Trophoblast cell (in vitro differentiated cells and primary cell): Measurements from ENCODE around the gene TMEM53.
A peak's percentile ranks its signal among the peaks of the same experiment; 100 is the strongest.

Experiments
- DNase-seq, 2 donors: peaks; one replicate each; pipeline ENCODE4 v3.0.0-alpha.2; 2016
- H2AFZ ChIP-seq: 2 replicates; pipeline ENCODE4 v1.6.1; 2013; ENCODE audit warnings: low read length, moderate library complexity, mild to moderate bottlenecking; ENCODE audit not compliant: insufficient read depth, poor library complexity
- H2AK5ac ChIP-seq: 2 replicates; pipeline ENCODE4 v1.6.1; 2013; ENCODE audit warnings: mild to moderate bottlenecking, low read length
- H2BK120ac ChIP-seq: 2 replicates; pipeline ENCODE4 v1.6.1; 2013; ENCODE audit warnings: low read length, mild to moderate bottlenecking, moderate library complexity; ENCODE audit not compliant: insufficient read depth, poor library complexity
- H2BK12ac ChIP-seq: 2 replicates; pipeline ENCODE4 v1.6.1; 2013; ENCODE audit warnings: mild to moderate bottlenecking, low read length, moderate library complexity
- H2BK5ac ChIP-seq: 2 replicates; pipeline ENCODE4 v1.6.1; 2013; ENCODE audit warnings: low read length, low read depth, moderate library complexity, mild to moderate bottlenecking; ENCODE audit not compliant: poor library complexity
- H3K14ac ChIP-seq: 2 replicates; pipeline ENCODE4 v1.6.1; 2013; ENCODE audit warnings: mild to moderate bottlenecking, low read length
- H3K18ac ChIP-seq: 2 replicates; pipeline ENCODE4 v1.6.1; 2013; ENCODE audit warnings: mild to moderate bottlenecking, low read length
- H3K23ac ChIP-seq: 2 replicates; pipeline ENCODE4 v1.6.1; 2013; ENCODE audit warnings: low read length
- H3K27ac ChIP-seq: 2 replicates; pipeline ENCODE4 v1.5.1; 2013; ENCODE audit warnings: low read depth, mild to moderate bottlenecking, inconsistent platforms, low read length, moderate library complexity
- H3K27me3 ChIP-seq: 2 replicates; pipeline ENCODE4 v1.6.1; 2013; ENCODE audit warnings: inconsistent platforms, mild to moderate bottlenecking, low read length, moderate library complexity; ENCODE audit not compliant: insufficient read depth
- H3K36me3 ChIP-seq, 2 experiments: 1 replicate in 1 of 2; 2 replicates in 1 of 2; pipeline ENCODE4 v1.6.1; 2013; ENCODE audit warnings: low read length in 2 of 2, mild to moderate bottlenecking in 2 of 2, moderate library complexity in 1 of 2; ENCODE audit not compliant: insufficient read depth in 2 of 2, control insufficient read depth in 1 of 2
- H3K4ac ChIP-seq: 2 replicates; pipeline ENCODE4 v1.6.1; 2013; ENCODE audit warnings: low read depth, mild to moderate bottlenecking, low read length, moderate library complexity
- H3K4me1 ChIP-seq, 2 experiments: 1 replicate in 1 of 2; 2 replicates in 1 of 2; pipeline ENCODE4 v1.6.1; 2013; ENCODE audit warnings: low read length in 2 of 2, mild to moderate bottlenecking in 2 of 2, moderate library complexity in 1 of 2; ENCODE audit not compliant: insufficient read depth in 2 of 2, control insufficient read depth in 1 of 2
- H3K4me2 ChIP-seq: 2 replicates; pipeline ENCODE4 v1.6.1; 2013; ENCODE audit warnings: inconsistent platforms, mild to moderate bottlenecking, low read length, moderate library complexity
- H3K4me3 ChIP-seq: 2 replicates; pipeline ENCODE4 v1.5.1; 2013; ENCODE audit warnings: mild to moderate bottlenecking, low read depth, low read length, inconsistent platforms
- H3K79me1 ChIP-seq: one replicate; pipeline ENCODE4 v1.6.1; 2013; ENCODE audit warnings: low read length
- H3K79me2 ChIP-seq: 2 replicates; pipeline ENCODE4 v1.6.1; 2013; ENCODE audit warnings: low read length, mild to moderate bottlenecking; ENCODE audit not compliant: control insufficient read depth, insufficient read depth, poor library complexity
- H3K9ac ChIP-seq: 2 replicates; pipeline ENCODE4 v1.6.1; 2013; ENCODE audit warnings: mild to moderate bottlenecking, low read length
- H3K9me3 ChIP-seq: 2 replicates; pipeline ENCODE4 v1.6.1; 2013; ENCODE audit warnings: low read depth, mild to moderate bottlenecking, control low read depth, inconsistent platforms, low read length; ENCODE audit not compliant: insufficient read depth
- H4K12ac ChIP-seq: 2 replicates; pipeline ENCODE4 v1.6.1; 2013; ENCODE audit warnings: low read depth, mild to moderate bottlenecking, low read length, moderate library complexity
- H4K8ac ChIP-seq: 2 replicates; pipeline ENCODE4 v1.6.1; 2013; ENCODE audit warnings: low read depth, mild to moderate bottlenecking, low read length, moderate library complexity
- H4K91ac ChIP-seq: one replicate; pipeline ENCODE4 v1.6.1; 2013; ENCODE audit warnings: low read depth, mild to moderate bottlenecking, low read length, moderate library complexity
- WGBS: extraction: QIAGEN DNeasy Blood & Tissue Kit; methylation state at CpG from one replicate; pipeline ENCODE4 v1.1.7; 2013; ENCODE audit warnings: missing lambda C conversion rate; ENCODE audit not compliant: insufficient read length, insufficient coverage; ENCODE audit errors: extremely low coverage; 5-methylcytosine and 5-hydroxymethylcytosine counted together

TMEM53 gene

DNA sequence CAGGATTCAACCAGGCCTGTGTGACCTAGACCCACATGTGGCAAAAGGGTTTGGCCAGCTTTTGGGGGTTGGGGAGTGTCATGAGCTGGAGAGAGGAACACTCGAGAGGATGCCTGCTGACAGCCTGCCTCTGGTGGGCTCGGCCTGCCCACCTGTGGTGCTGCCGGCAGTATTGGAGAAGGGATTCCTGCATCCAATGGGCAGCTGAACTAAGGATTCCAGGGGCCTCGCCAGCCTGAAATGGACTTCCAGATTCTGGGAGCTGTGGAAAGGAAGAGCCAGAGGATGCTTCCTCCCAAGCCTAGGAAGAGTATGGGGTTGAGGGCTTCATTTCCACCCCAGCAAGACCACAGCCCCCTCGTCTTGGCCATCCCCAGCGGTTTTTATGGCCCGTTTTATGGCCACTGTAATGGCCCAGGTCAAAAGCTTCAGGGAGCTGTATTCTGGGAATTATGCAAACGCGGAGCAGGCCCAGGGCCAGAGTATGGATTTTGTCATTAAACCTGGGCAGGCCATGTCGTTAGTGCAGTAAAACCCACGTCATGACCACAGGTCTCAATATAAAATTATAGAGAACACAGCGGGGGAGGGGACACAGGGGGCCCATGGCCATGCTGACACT, 63.6 kb downstream of the TMEM53 start:
- WGBS = no CpG with 5 or more reads among the region's 12 CpGs
- Histone ChIP-seq H3K4ac (no peak overlapping the region), H4K12ac (no peak overlapping the region), H3K79me2 (no peaks in the 10 kb centered on the region), H3K4me2 (no peak overlapping the region), H3K9ac (no peak overlapping the region), H3K79me1 (no peaks in the 10 kb centered on the region), H4K91ac (no peak overlapping the region), H2BK5ac (no peak overlapping the region), H2AK5ac (no peak overlapping the region), H3K9me3 (no peaks in the 10 kb centered on the region), H3K14ac (no peak overlapping the region), H3K18ac (no peak overlapping the region), H3K23ac (no peak overlapping the region), H3K4me1 (no peaks in the 10 kb centered on the region), H2AFZ (no peak overlapping the region), H3K4me3 (no peak overlapping the region), H3K36me3 (no peaks in the 10 kb centered on the region), H4K8ac (no peak overlapping the region), H2BK120ac (no peak overlapping the region), H2BK12ac (no peak overlapping the region), H3K27ac (no peak overlapping the region), H3K27me3 (no peaks in the 10 kb centered on the region)
- DNase-seq = no peak

DNA sequence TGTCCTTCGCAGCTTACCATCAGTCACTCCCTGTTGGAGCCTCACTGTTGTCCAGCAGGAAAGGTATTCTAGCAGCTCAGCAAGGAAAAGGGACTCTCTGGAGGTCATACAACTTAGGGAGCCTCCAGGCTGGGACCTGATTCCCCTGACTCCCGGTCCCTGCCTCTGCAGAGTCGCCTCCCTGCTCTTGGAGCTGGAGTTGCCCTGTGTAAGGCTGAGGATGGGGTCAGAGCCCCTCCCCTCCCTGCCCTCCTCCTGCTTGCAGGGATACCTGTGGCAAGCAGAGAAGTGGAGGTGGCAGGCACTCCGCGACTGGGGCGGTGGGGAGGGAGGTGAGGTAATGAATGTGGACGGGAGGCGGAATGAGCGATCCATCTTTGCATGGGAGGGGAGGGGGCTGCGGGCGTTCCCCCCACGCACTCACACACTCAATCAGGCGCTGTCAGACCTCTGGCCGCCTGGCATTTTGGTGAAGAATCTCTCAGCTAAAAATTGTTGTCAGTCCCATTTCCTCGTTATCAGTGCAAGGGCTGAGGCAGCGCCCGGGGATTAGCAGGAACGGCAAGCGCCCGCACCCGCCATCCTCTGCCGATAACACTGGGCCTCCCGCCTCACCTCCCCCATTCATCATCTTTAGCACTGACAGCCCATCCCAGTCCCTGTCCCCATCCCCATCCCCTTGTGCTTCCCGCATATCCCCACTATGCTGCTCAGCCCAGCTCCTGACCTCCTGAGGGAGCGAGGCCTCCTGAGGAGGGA, 64.3 kb downstream of the TMEM53 start:
- Histone ChIP-seq H3K14ac (no peak overlapping the region), H3K9ac (no peak overlapping the region), H3K18ac (no peak overlapping the region), H3K4me2 (no peak overlapping the region), H3K4me1 (no peaks in the 10 kb centered on the region), H2BK12ac (no peak overlapping the region), H3K4ac (no peak overlapping the region), H3K27ac (no peak overlapping the region), H2BK5ac (no peak overlapping the region), H4K91ac (no peak overlapping the region), H3K36me3 (no peaks in the 10 kb centered on the region), H4K8ac (no peak overlapping the region), H3K27me3 (no peaks in the 10 kb centered on the region), H4K12ac (no peak overlapping the region), H3K23ac (no peak overlapping the region), H3K79me2 (no peaks in the 10 kb centered on the region), H2AK5ac (no peak overlapping the region), H3K4me3 (no peak overlapping the region), H3K79me1 (no peaks in the 10 kb centered on the region), H2BK120ac (no peak overlapping the region), H3K9me3 (no peaks in the 10 kb centered on the region), H2AFZ (no peak overlapping the region)
- WGBS = no CpG with 5 or more reads among the region's 25 CpGs
- no peak for DNase-seq

DNA sequence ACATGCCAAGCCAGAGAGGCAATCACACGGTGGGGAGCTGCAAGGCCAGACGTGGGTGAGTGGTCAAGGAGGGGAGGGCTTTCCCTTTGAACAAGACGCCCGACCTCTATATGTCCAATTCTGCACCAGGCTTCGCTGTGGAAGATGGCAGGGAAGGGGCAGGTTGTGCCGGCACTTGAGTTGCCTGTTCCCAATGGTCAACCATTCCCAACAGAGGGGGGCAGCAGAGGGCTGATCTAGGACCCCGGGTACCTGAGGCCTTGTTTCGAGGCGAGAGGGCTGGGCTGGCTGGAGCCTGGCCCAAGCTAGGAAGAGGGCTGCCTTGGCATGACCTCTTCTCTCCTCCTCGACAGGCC, 64.9 kb downstream of the TMEM53 start:
- Histone ChIP-seq H3K4me3 (no peak overlapping the region), H3K79me2 (no peaks in the 10 kb centered on the region), H3K4me2 (no peak overlapping the region), H3K23ac (no peak overlapping the region), H2BK120ac (no peak overlapping the region), H2BK5ac (no peak overlapping the region), H2AK5ac (no peak overlapping the region), H4K8ac (no peak overlapping the region), H2AFZ (no peak overlapping the region), H4K12ac (no peak overlapping the region), H4K91ac (no peak overlapping the region), H3K27me3 (no peaks in the 10 kb centered on the region), H3K14ac (no peak overlapping the region), H3K4me1 (no peaks in the 10 kb centered on the region), H3K27ac (no peak overlapping the region), H3K18ac (no peak overlapping the region), H3K9ac (no peak overlapping the region), H3K79me1 (no peaks in the 10 kb centered on the region), H3K9me3 (no peaks in the 10 kb centered on the region), H3K36me3 (no peaks in the 10 kb centered on the region), H2BK12ac (no peak overlapping the region), H3K4ac (no peak overlapping the region)
- WGBS = no CpG with 5 or more reads among the region's 10 CpGs
- DNase-seq = peak; percentile 10 to 45

DNA sequence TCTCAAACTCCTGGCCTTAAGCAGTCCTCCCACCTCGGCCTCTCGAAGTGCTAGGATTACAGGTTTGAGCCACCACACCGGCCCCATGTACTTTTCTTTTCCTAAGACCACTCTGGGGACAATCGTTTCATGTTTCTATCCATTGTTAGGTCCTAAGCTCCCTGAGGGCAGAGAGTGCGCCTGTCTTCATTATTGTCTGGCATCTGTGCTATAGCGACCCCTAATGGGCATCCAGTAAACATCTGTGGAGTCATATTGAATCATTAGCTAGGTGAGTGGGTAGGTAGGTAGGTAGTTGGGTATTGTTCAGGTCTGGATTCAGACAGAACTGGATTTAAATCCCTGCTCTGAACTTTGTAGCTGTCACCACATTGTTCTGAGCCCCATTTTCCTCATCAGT, 66.1 kb downstream of the TMEM53 start:
- no peak overlapping the region for H3K4ac ChIP-seq
- DNase-seq = peak in 1 of 2 donors; percentile 21
- H2AFZ ChIP-seq = no peak overlapping the region
- no peaks in the 10 kb centered on the region for H3K79me2 ChIP-seq
- no peak overlapping the region for H2BK12ac ChIP-seq
- H4K91ac ChIP-seq = no peak overlapping the region
- no peak overlapping the region for H3K27ac ChIP-seq
- no peaks in the 10 kb centered on the region for H3K9me3 ChIP-seq
- H2AK5ac ChIP-seq = no peak overlapping the region
- H3K4me1 ChIP-seq = no peaks in the 10 kb centered on the region
- no peaks in the 10 kb centered on the region for H3K36me3 ChIP-seq
- H4K12ac ChIP-seq = no peak overlapping the region
- H4K8ac ChIP-seq = no peak overlapping the region
- H3K9ac ChIP-seq = no peak overlapping the region
- H3K4me2 ChIP-seq = no peak overlapping the region
- no peak overlapping the region for H2BK120ac ChIP-seq
- H3K23ac ChIP-seq = no peak overlapping the region
- H3K4me3 ChIP-seq = no peak overlapping the region
- no peak overlapping the region for H3K18ac ChIP-seq
- no peak overlapping the region for H2BK5ac ChIP-seq
- H3K27me3 ChIP-seq = no peaks in the 10 kb centered on the region
- H3K14ac ChIP-seq = no peak overlapping the region
- H3K79me1 ChIP-seq = no peaks in the 10 kb centered on the region
- no CpG with 5 or more reads among the region's 6 CpGs for WGBS
